T-helper 1 cell (primary cell): ENCODE data around the gene PSMF1.

Experiments
- DNase-seq, 5 donors: peaks; one replicate each; pipeline ENCODE4 v3.0.0-alpha.2; 2012 to 2020
- total RNA-seq, 4 donors: gene quantifications; one replicate each; lab custom pipeline; 2026; lab: John Stamatoyannopoulos, UW

PSMF1 gene, protein sequence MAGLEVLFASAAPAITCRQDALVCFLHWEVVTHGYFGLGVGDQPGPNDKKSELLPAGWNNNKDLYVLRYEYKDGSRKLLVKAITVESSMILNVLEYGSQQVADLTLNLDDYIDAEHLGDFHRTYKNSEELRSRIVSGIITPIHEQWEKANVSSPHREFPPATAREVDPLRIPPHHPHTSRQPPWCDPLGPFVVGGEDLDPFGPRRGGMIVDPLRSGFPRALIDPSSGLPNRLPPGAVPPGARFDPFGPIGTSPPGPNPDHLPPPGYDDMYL
- 43.1 to 60.0 (median 50.2) reads per million in 4 donors for total RNA-seq

GRCh38 chr20:1118336-1119127 is at the start of gene PSMF1:
Gene PSMF1, plus strand, starts transcription at chr20:1118602. Its CDS starts 172 bp downstream, at chr20:1118774.
- peak; percentile 92 to 96 (median 94) for DNase-seq

DNA sequence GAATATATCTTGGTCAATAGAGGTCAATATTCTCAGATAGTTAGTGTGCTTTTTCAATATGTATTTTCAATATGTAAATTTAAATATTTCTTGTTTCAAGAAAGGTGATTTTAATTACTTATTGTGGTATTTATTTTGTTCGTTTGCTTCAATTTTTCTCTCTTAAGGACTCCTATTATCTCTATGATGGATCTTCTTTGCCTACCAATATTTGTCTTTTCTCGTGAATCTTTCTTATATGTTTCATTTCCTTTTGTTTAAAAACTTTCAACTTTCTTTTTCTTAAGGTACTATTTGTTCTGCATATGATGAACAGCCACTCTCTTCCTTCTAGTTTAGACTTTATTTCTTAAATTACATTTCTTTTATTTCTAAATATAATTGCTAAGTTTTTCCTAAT is 46.1 kb upstream of the PSMF1 start:
- DNase-seq = no peak

DNA sequence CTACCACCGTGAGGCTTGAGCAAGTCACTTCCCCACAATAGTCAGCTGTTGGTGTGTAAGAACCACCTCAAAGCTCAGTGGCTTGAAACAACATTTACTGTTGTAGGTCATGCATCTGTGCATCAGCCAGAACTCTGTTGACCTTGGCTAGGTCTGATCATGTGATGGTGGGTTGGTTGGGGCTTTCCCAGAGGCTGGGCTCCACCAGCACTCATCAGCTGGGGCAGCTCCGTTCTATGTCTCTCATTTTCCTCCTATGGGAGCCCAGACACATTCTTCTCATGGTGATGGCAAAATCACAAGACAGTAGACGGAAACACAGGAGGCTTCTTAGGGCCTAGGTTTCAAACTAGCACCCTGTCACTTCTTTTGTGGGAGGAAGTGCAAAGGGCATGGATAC is 42.8 kb upstream of the PSMF1 start:
- no peak for DNase-seq

- DNase-seq = no peak
Measured at GRCh38 chr20:1081891-1082290, 36.5 kb upstream of the PSMF1 start.

DNA sequence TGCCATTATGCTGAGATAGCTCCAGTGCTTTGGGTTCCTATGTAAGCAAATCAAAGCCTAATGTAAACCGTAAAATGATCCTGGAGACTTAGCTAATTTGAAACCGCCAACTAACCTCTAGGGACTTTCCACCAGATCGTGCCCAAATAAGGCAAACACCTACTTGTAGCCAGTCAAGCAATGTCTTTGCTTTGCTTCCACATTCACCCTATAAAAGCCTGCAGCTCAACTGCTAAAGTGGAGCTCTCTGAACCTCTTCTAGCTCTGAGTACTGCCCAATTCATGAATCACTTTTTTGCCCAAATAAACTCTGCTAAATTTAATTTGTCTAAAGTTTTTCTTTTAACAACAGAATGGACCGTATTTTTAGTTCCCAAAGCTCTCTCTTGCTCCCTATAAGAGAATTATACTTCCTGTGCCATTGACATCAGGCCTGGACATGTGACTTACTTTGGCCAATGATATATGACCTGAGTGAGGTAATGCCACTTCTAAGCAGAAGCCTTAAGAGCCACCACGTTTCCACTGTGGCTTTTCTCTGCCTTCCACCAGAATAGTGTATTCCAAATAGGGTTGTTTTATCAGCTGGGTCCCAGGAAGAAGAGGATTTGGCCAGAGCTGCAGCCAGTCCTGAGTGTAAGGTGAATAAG is 34.8 kb upstream of the PSMF1 start:
- peak in 1 of 5 donors; percentile 8 for DNase-seq

DNA sequence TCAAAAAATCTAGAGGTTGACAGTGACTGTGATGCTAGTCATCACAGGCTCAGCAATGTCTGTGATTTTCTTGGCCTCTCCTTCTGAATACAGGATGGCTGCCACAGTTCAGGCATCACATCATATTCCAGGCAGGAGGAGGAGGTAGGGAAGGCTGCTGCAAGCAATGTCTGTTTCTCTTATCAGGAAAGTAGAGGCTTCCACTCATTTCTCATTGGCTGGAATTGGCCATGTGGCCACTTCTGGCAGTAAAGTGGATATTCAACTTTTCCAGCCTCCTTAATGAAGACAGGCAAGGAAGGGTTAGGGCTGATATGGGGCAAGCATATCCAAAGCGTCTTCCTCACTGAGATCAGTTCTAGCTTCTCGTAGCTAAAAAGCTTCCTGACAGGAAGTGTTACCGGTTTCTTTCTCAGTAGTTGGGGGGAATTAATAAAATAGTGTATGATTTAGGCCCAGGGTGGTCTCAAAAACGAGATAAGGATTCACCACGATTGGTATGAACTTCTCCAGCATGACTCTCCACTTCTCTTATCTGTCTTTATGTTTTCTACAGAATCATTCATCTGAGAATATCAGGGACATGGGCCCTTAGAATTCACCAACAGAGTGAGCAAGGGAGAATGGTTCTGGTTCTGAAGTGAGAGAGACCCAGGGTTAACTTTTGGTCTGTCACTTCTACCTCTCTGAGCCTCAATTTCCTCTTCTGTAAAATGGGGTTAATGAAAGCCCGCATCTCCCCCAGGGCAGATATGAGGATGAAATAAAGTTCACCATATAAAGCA is 32.7 kb upstream of the PSMF1 start:
- DNase-seq = no peak

- DNase-seq = no peak
Measured at GRCh38 chr20:1086277-1087213, 31.9 kb upstream of the PSMF1 start.

GRCh38 chr20:1087311-1087905 is 31.0 kb upstream of the PSMF1 start:
- DNase-seq = no peak

DNA sequence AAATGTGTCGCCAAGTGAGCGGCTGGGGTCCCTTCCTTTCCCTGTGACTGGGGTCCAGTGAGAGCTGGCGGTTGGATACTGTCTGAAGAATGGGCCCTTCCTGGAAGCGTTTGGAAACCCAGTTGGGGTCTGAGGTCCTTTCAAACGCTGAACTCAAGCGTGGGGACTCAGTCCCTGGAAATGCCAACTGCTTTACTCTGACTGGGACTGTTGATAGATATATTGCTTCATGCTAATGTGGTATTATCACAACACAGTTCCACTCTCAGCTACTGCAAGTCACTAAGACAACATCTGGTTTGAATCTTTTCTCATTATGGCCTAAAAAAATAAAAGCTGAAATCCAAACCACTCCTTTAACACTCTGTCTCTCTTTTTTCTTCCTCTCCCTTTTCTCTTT is 23.7 kb upstream of the PSMF1 start:
- DNase-seq = no peak

DNA sequence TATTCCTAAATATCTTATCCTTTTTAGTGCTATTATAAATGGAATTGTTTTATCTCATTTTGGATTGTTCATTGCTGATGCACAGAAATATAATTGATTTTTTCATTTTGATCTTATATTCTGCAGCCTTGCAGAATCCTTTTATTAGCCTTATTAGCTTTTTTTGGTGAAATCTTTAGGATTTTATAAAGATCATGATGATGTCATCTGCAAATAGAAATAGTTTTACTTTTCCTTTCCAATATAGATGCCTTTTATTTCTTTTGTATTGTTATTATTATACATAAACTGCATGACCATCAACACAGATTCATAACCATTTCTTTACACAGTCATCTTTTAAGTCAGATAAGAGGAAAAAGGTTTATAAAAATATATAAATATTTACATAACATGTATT is 16.9 kb upstream of the PSMF1 start:
- no peak for DNase-seq

DNA sequence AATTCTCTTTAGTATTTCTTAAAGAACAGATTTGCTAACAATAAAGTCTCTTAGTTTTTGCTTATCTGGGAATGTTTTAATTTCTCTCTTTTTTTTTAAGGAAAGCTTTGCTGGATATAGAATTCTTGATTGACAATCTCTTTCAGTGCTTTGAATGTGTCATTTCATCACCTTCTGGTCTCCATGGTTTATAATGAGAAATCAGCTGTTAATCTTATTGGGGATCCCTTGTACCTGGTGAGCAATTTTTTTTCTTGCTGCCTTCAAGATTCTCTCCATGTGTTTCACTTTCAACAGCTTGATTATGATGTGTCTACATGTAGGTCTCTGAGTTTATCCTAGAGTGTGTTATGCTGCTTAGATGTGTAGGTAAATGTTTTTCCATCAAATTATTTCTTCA is 16.4 kb upstream of the PSMF1 start:
- no peak for DNase-seq

GRCh38 chr20:1103751-1104150 is 14.7 kb upstream of the PSMF1 start:
- no peak for DNase-seq

DNA sequence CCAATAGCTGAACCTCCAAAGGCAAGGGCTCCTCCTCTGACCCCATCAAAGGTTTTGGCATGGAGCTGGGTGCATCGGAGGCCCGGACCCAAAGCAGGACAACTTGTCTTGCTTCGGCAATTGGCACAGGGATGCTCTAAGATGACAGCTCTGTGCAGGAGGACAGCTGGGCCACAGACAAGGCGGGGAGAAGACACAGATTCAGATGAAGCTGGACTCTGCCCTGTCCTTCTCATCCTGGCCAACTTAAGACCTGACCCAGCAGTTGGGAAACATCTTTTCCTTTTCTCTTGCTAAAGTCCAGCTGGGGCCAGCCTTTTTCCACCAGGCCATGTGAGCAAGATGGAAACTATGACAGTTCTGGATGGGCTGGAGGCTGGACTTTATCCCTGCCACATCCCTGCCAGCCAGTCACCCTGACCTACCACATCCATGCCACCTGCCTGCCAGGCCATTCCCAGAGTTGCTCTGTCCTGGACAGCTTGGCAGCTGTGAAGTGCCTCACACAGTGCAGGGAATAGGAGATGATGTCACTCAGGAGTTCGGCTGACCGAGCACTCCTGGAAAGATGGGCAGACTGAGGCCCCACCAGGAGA is 12.7 kb upstream of the PSMF1 start:
- no peak for DNase-seq

DNA sequence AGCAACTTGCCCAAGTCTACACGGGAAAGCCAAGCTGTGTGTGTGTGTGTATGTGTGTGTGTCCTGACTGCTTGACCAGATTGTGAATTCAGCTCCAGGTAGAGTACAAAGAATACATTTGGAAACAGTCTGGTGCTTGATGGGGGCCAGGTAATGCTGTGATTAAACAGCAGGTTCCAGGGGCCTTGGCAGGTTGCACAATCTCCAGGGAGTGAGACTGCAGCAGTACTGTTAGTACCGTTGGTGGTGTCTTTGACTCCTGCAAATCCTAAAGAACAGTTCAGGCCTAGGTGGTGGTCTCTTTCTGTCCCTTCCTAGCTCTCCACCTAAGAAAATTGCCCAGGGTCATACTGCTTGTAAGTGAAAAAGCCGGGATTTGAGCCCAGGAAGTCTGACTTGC is 11.2 kb upstream of the PSMF1 start:
- no peak for DNase-seq

GRCh38 chr20:1108437-1108920 is 9.9 kb upstream of the PSMF1 start:
- DNase-seq = peak in 4 of 5 donors; percentile 17 to 37 (median 32)

- DNase-seq = no peak
Measured at GRCh38 chr20:1112908-1113307, 5.5 kb upstream of the PSMF1 start.

- no peak for DNase-seq
Measured at GRCh38 chr20:1118004-1118335, 432 bp upstream of the PSMF1 start.

- DNase-seq = no peak
Measured at GRCh38 chr20:1119128-1119505, 715 bp downstream of the PSMF1 start.

DNA sequence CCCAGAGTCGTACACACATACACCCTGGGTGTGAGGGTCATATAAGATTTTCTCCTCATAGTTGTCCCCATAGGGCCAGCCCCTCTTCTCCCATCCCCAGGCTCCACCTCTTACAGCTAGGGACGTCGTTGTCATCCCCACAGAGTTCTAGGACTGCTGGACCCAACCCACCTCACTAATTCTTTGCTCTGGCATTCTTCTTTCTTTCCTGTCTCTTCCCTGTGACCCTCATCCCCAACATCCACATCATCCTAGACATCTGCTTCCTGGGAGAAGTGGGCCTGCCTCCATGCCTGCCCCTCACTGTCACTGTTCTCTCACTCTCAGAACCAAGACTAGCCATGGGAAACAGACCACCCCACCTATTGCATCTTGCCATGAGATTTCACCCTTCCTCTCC is 1.1 kb downstream of the PSMF1 start:
- DNase-seq = no peak

DNA sequence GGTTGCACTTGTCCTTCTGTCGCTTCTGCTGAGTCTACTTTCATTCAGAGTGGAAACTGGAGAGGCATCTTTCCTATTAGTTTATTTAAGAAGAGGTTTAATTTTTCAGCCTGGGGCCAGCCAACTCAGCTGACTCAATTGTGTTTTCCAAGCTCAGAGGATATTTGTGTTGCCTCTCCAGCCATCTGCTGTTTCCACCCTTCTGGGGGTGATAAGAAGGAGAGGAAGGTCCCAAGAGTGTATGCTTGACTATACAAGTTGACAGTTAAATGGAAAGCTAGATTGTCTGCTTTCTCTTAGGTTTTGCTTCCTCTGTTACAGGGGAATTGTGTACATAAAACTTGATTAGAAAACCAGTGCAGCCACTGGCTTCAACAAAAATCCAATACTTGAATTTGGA is 3.0 kb downstream of the PSMF1 start:
- no peak for DNase-seq
